OCI-LY7 (cell line): Measurements from ENCODE around the gene LATS2. TPM values are rescaled to one million over a fixed set of nuclear protein-coding genes. Genes with fewer than 3 reads are reported as not detected.

Experiments
- BruUV-seq: library from RNA; stranded (reverse); fragments of 400-500 nt; replicated peaks from 2 replicates; lab custom pipeline; 2021; lab: Mats Ljungman, UMichigan
- CTCF ChIA-PET: fragments of 300-600 bp; sonication (Branson Sonifier 250); formaldehyde crosslinking; loops from one replicate; lab custom pipeline; 2022; ENCODE audit warnings: antibody characterized with exemption; ENCODE audit not compliant: unreplicated experiment; lab: Charles Lee
- POLR2A ChIA-PET: fragments of 300-600 bp; sonication (Branson Sonifier 250); formaldehyde crosslinking; loops from one replicate; lab custom pipeline; 2022; ENCODE audit warnings: antibody characterized with exemption; lab: Charles Lee
- DNase-seq: peaks from one replicate; pipeline ENCODE4 v3.0.0-alpha.2; 2015; ENCODE audit warnings: low spot score
- H2AFZ ChIP-seq: fragments of 200-600 bp; sonication (generic), shearing (Covaris generic); 2 replicates; pipeline ENCODE4 v1.6.1; 2014; ENCODE audit warnings: mild to moderate bottlenecking, antibody characterized with exemption, low read length, moderate library complexity
- H3K27ac ChIP-seq: fragments of 200-600 bp; sonication (generic); 2 replicates; pipeline ENCODE4 v1.5.1; 2014; ENCODE audit warnings: mixed run types, low read depth, mild to moderate bottlenecking, moderate library complexity, low read length, inconsistent platforms; ENCODE audit not compliant: poor library complexity, severe bottlenecking
- H3K36me3 ChIP-seq: fragments of 200-600 bp; sonication (generic); 2 replicates; pipeline ENCODE4 v1.6.1; 2014; ENCODE audit warnings: mild to moderate bottlenecking, antibody characterized with exemption, low read length, moderate library complexity, mixed read lengths; ENCODE audit not compliant: insufficient read depth
- H3K4me1 ChIP-seq: fragments of 200-600 bp; sonication (generic); 2 replicates; pipeline ENCODE4 v1.5.1; 2014; ENCODE audit warnings: mild to moderate bottlenecking, low read length; ENCODE audit not compliant: insufficient read depth, poor library complexity, severe bottlenecking
- H3K4me2 ChIP-seq: fragments of 200-600 bp; sonication (generic); 2 replicates; pipeline ENCODE4 v1.6.1; 2014; ENCODE audit warnings: mild to moderate bottlenecking, low read length
- H3K4me3 ChIP-seq: fragments of 200-600 bp; sonication (generic); 2 replicates; pipeline ENCODE4 v1.5.1; 2014; ENCODE audit warnings: mild to moderate bottlenecking, low read depth, low read length; ENCODE audit not compliant: poor library complexity, severe bottlenecking
- H3K79me2 ChIP-seq: fragments of 200-600 bp; sonication (generic); 2 replicates; pipeline ENCODE4 v1.6.1; 2016; ENCODE audit warnings: low read depth, mild to moderate bottlenecking, low read length, moderate library complexity, mixed read lengths; ENCODE audit not compliant: insufficient read depth
- H3K9me2 ChIP-seq: fragments of 200-600 bp; sonication (generic); 2 replicates; pipeline ENCODE4 v1.6.1; 2016; ENCODE audit warnings: mild to moderate bottlenecking, low read length, mixed read lengths; ENCODE audit not compliant: insufficient read depth
- H3K9me3 ChIP-seq: fragments of 200-600 bp; sonication (generic); 2 replicates; pipeline ENCODE4 v1.6.1; 2014; ENCODE audit warnings: mild to moderate bottlenecking, mixed run types, low read length, mixed read lengths
- H4K20me1 ChIP-seq: fragments of 200-600 bp; sonication (generic); 2 replicates; pipeline ENCODE4 v1.6.1; 2014; ENCODE audit warnings: mild to moderate bottlenecking, antibody characterized with exemption, low read length, moderate library complexity, mixed read lengths; ENCODE audit not compliant: insufficient read depth
- CTCF ChIP-seq: fragments of 200-600 bp; sonication (generic); conservative IDR thresholded peaks from 2 replicates; pipeline ENCODE4 v1.5.1; 2014; ENCODE audit warnings: mild to moderate bottlenecking, antibody characterized with exemption, low read length, moderate library complexity, mixed read lengths
- EZH2phosphoT487 ChIP-seq: fragments of 200-600 bp; sonication (generic); IDR thresholded peaks from 2 replicates; pipeline ENCODE4 v1.6.1; 2018; ENCODE audit warnings: low read depth, borderline replicate concordance, mild to moderate bottlenecking, mixed run types, antibody characterized with exemption, low read length, moderate library complexity, mixed read lengths
- intact Hi-C: fragments of 100-400 bp; cut with micrococcal nuclease; formaldehyde crosslinking; loops from one replicate; pipeline ENCODE4 v1.10.0; 2022; ENCODE audit not compliant: unreplicated experiment
- total RNA-seq, 2 experiments: library from RNA; depleted of rRNA in 1 of 2; stranded (reverse); fragments of >200 nt in 1 of 2; shearing (Covaris generic) in 1 of 2; gene quantifications; 2 replicates each; pipeline ENCODE4 v1.2.3, GENCODE V29; 2014 to 2022

LATS2 gene
- total RNA-seq, 2 experiments from 2014 or later, result 0.19 to 1.3 TPM

GRCh38 chr13:21015284-21015683, 46.1 kb downstream of the LATS2 start:
- BruUV-seq, result no TSS peak

GRCh38 chr13:21014502-21015170, 46.8 kb downstream of the LATS2 start:
- intact Hi-C loops, result no loop called here
- Histone ChIP-seq H3K4me1 (no peaks in the 10 kb centered on the region), H3K79me2 (no peaks in the 10 kb centered on the region), H3K9me2 (no peaks in the 10 kb centered on the region), H2AFZ (no peak overlapping the region), H3K27ac (no peak overlapping the region), H3K4me3 (no peak overlapping the region), H3K4me2 (no peak overlapping the region), H3K36me3 (no peaks in the 10 kb centered on the region), H4K20me1 (no peaks in the 10 kb centered on the region), H3K9me3 (no peaks in the 10 kb centered on the region)
- TF ChIP-seq CTCF (no peak), EZH2phosphoT487 (no peak)
- POLR2A ChIA-PET, result no interaction called here
- CTCF ChIA-PET, result no interaction called here
- no TSS peak for BruUV-seq
- no peak for DNase-seq

More at GRCh38 chr13:21015284-21015683, 46.1 kb downstream of the LATS2 start:
- no peak overlapping the region for H3K4me3 ChIP-seq
- no peak for DNase-seq
- CTCF ChIA-PET, result no interaction called here
- H3K36me3 ChIP-seq, result no peaks in the 10 kb centered on the region
- POLR2A ChIA-PET, result interaction anchor here (0.6 kb wide), 1 partner anchor 492 kb away, joined by 4 read pairs; no protein-coding TSS in a partner anchor
- no peaks in the 10 kb centered on the region for H3K4me1 ChIP-seq
- no peaks in the 10 kb centered on the region for H3K79me2 ChIP-seq
- no peak overlapping the region for H2AFZ ChIP-seq
- no peak overlapping the region for H3K4me2 ChIP-seq
- no peaks in the 10 kb centered on the region for H4K20me1 ChIP-seq
- TF ChIP-seq EZH2phosphoT487 (no peak), CTCF (no peak)
- H3K9me3 ChIP-seq, result no peaks in the 10 kb centered on the region
- H3K9me2 ChIP-seq, result no peaks in the 10 kb centered on the region
- H3K27ac ChIP-seq, result no peak overlapping the region
- intact Hi-C loops, result no loop called here

GRCh38 chr13:21014139-21014501, 47.3 kb downstream of the LATS2 start:
- Histone ChIP-seq H2AFZ (no peak overlapping the region), H3K4me3 (no peak overlapping the region), H3K36me3 (no peaks in the 10 kb centered on the region), H3K79me2 (no peaks in the 10 kb centered on the region), H3K9me2 (no peaks in the 10 kb centered on the region), H3K4me1 (no peaks in the 10 kb centered on the region), H3K27ac (no peak overlapping the region), H3K9me3 (no peaks in the 10 kb centered on the region), H4K20me1 (no peaks in the 10 kb centered on the region), H3K4me2 (no peak overlapping the region)
- CTCF ChIA-PET, result no interaction called here
- POLR2A ChIA-PET, result interaction anchor here (0.6 to 0.7 kb wide), 2 partner anchors 12 to 383 kb away, joined by 3 to 7 read pairs; no protein-coding TSS in a partner anchor
- no peak for DNase-seq
- no TSS peak for BruUV-seq
- TF ChIP-seq EZH2phosphoT487, result no peak
- TF ChIP-seq CTCF, result no peak
- intact Hi-C loops, result no loop called here
